EH (cell line): ENCODE results near the gene ADCY5.

ENCODE experiments used
- DNase-seq: peaks from one replicate; pipeline ENCODE4 v3.0.0-alpha.2; 2015; ENCODE audit warnings: low read depth

ADCY5 gene

GRCh38 chr3:123341871-123342630 is 106.8 kb downstream of the ADCY5 start:
- no peak for DNase-seq

- no peak for DNase-seq
Observed at GRCh38 chr3:123340336-123340735, 108.6 kb downstream of the ADCY5 start.

DNA sequence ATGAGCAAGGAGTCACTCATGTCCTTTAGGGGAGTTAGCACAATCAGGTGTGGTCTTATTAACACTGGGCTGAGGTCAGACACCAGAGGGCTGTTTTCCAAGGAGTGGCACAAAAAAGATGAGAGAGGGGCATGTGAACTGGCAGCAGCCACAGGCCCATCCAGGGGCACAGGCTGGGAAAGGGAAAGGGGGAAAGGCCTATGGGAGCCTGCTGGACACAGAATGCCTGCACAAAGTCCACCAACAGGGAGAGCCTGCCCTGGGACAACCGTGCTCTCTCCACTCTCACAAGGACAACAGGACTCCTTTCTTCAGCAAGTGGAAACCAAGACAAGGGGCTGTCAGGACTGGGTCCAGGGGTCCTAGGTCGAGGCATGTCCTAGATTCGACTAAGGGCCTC is 109.6 kb downstream of the ADCY5 start:
- no peak for DNase-seq

DNA sequence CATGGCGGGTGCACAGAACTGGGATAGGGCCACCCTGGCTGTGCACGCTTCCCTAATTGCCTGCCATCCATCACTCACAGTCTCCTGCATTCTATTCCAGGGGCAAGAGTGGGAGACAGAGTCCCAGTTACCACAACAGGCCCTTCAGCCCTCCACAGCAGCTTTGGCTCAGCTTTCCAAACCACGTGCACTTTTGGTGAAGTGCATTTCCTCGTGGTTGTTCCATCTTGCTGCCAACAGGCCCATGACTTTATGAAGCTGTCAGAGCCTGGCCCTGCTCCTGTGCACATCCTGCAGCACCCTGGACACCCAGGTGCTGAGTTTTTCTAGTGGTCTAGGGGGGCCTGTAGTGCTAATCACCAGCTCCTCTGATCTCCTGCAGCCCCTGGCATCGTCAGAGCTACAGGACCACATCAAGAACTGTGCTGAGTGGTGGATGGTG is 110.2 kb downstream of the ADCY5 start:
- no peak for DNase-seq

GRCh38 chr3:123337948-123338619 is 110.8 kb downstream of the ADCY5 start:
- no peak for DNase-seq

- no peak for DNase-seq
Observed at GRCh38 chr3:123337226-123337625, 111.7 kb downstream of the ADCY5 start.

GRCh38 chr3:123336441-123336851 is 112.4 kb downstream of the ADCY5 start:
- DNase-seq: no peak

DNA sequence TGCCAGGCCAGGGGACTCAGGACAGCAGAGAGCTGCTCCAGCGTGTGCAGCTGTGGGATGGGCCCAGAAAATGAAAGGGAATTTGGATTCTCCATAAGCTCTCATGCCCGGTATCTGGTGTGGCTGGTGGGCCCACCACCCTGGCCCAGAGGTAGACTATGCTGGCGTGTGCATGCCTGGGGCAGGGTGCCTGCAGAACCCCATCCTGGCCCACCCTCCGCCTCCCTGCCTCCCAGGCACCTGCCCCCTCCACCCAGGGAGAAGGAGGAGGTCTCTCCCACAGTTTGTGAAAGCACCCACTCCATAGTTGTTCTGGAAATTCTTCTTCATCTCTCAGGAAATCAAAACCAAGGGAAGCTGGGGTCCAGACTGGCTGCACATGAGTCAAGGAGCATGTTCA is 112.9 kb downstream of the ADCY5 start:
- DNase-seq: no peak

GRCh38 chr3:123335007-123335670 is 113.8 kb downstream of the ADCY5 start:
- DNase-seq: no peak

GRCh38 chr3:123334056-123334455 is 114.8 kb downstream of the ADCY5 start:
- DNase-seq: no peak

- DNase-seq: no peak
Observed at GRCh38 chr3:123333401-123333800, 115.5 kb downstream of the ADCY5 start.

DNA sequence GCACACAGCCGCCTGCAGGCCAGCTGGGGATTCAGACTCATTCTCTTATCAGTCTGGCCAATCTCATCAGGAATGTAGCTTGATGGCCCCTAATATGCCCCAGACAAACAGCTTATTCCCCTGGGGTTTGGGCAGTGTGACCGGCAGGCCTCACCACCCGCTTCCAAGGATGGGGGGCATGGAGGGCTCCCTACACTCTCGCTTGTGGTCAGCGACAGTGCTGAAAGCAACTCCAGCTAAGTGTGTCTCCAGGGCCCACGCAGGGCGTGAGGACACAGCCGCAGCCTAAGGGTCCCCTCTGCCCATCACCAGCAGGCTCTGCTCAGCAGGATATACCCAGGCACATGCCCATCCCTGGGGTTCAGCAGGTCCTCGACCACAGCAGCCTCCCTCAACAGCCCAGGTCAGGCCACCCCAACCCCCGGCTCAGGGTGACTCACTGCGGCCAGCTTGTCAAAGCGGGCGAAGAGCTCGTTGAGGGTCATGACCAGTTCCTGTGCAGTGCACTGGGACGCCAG is 116.7 kb downstream of the ADCY5 start:
- DNase-seq: peak; percentile 37

DNA sequence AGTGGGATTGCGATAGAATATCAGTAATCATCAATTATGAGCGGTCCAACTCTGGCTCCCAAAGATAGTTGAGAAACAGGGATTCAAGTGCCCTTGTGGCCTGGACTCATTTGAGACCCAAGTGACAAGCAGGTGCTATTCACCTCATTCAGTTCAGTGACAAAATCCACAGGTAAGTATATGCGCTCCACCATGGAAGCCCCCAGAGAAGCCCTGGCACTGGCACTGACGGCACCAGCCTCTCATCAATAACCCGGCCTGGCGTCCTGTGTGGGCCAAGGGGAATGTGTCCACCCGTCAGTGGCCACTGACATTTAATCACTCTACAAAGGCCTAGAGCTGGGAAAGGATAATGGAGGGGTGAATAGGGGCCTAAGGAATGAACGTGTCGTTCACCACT is 117.2 kb downstream of the ADCY5 start:
- no peak for DNase-seq

DNA sequence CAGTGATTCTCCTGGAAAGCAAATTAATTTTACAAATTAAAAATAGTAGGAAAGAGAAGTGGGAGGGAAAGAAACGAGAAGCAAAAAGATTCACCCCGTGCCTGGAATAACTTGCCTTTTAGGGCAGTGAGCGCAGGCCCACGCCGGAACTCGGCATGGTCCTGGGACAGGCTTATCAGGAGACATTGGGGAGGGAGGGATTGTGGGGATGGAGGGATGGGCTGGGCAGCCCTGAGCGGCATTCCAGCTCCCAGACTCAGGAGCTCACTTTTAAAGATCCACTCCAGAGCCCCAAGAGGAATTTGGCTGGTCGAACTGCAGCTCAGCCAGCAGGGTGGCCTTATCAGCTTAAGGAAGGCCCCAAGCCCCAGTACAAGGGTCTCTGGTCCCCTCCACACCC is 117.9 kb downstream of the ADCY5 start:
- no peak for DNase-seq

GRCh38 chr3:123330441-123330991 is 118.4 kb downstream of the ADCY5 start:
- peak; percentile 9 for DNase-seq

- DNase-seq: no peak
Observed at GRCh38 chr3:123329636-123330340, 119.1 kb downstream of the ADCY5 start.

DNA sequence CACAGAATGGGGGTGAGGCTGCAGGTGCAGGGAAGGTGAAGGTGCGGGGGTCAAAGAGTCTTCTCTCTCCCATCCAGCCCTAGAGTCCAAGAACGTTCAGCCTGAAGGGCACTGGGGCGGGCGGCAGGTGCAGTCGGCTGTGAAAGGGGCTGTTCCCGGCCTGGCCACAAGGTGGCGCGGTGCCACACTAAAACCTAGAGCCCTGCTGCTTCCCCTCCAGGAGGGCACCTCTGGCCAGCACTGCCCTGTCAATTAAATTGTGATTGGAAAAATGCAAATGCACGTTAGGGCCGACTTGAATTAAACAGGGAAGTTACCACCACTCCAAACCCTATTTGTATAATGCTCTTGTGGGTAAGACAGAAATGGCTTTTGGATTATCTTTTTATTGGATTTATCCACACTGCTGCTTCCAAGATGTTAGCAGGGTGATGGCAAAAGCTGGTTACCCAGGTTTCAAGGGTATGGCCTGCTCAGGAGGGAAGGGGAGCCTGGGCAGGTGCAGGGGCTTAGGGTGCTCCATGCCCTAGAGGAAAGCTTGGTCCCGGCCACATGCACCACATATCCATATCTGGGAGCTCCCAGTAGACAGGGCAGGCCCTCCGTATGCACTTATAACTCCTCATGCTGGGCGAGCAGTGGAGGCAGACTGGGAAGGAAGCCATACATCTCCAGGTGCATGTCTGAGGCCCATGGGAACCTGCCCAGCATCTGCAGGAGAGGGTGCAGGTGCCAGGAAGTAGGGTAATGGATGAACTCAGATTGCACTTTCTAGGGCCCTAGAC is 119.8 kb downstream of the ADCY5 start:
- DNase-seq: peak; percentile 64

- no peak for DNase-seq
Observed at GRCh38 chr3:123327956-123328850, 120.7 kb downstream of the ADCY5 start.

GRCh38 chr3:123327480-123327879 is 121.4 kb downstream of the ADCY5 start:
- no peak for DNase-seq

DNA sequence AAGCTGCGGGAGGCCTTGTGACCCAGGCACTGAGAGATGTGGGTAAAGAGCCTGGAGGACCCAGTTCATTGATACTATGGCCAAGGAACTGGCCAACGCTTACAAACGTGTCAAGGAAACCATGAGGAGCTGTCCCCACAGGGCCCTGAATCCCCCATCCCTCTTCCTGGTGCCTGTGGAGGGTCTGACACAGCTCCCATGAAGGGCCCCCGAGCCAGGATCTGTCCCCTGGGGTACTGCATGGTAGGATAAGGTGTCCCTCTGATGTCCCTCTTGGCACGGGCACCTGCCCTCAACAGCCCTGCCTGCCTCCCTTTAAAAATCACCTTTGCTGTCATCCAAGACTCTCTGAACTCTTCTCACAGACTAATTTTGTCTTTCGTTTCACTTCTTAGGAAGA is 122.4 kb downstream of the ADCY5 start:
- DNase-seq: no peak
